GM15510 (cell line): ENCODE data around the gene KHK.

ENCODE experiments used
- POLR2A ChIP-seq: IDR thresholded peaks from 3 replicates; pipeline ENCODE4 v1.6.1; 2011; ENCODE audit warnings: borderline replicate concordance; ENCODE audit not compliant: insufficient read length; ENCODE audit errors: extremely low read depth

The KHK gene

GRCh38 chr2:27094353-27094984, 7.9 kb downstream of the KHK start:
- no peak for TF ChIP-seq POLR2A

GRCh38 chr2:27095427-27095744, 8.8 kb downstream of the KHK start:
- TF ChIP-seq POLR2A = no peak

GRCh38 chr2:27095745-27096651, 9.4 kb downstream of the KHK start:
- no peak for TF ChIP-seq POLR2A

DNA sequence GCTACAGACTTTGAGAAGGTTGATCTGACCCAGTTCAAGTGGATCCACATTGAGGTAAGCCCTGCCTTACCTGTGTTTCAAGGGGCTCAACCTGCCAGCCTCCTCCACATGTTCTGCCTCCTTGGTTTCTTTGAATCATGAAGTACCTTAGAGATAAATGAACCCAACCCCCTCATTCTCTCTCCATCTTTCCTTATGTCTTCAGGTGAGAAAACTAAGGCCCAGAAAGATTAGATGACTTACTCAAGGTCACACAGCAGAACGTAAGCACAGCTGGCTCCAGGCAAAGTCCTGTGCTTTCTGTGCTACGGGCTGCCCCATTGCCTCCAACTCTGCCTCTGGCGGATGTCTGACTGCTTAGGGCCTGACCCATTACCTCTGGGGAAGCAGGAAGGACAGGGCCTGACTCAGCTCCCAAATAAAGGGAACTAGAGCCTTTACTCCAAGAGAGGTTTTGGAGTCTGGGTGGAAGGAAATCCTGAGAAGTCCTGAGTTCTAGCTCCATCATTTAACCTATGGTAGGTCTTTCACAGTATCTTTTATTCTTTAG, 10.3 kb downstream of the KHK start:
- TF ChIP-seq POLR2A = no peak

- no peak for TF ChIP-seq POLR2A
Measured at GRCh38 chr2:27097341-27097740, 10.8 kb downstream of the KHK start.

GRCh38 chr2:27099334-27099955, 12.9 kb downstream of the KHK start:
- TF ChIP-seq POLR2A = no peak

DNA sequence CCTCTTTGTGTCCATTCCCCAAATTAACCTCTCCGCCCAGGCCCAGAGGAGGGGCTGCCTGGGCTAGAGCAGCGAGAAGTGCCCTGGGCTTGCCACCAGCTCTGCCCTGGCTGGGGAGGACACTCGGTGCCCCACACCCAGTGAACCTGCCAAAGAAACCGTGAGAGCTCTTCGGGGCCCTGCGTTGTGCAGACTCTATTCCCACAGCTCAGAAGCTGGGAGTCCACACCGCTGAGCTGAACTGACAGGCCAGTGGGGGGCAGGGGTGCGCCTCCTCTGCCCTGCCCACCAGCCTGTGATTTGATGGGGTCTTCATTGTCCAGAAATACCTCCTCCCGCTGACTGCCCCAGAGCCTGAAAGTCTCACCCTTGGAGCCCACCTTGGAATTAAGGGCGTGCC, 13.5 kb downstream of the KHK start:
- TF ChIP-seq POLR2A = no peak

DNA sequence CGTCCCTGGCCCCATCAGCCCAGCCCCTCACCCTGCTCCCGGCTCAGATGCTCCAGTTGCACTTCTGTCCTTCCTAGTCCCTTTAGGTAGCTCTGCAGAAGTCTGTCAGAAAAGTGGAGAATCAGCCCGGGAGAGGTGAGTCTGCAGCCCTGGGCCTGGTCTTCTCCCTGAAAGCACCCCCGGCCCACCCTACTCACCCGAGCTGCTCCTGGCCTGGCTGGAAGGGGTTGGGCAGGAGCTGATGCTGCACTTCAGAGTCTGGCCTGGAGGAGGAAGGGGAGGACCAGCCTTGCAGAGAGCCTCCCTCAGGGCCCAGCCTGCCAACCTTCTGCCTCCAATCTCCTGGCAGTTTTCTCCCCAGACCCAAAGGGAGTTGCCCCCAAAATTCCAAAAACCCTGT, 15.8 kb downstream of the KHK start:
- TF ChIP-seq POLR2A = no peak

GRCh38 chr2:27105981-27106380, 19.4 kb downstream of the KHK start:
- TF ChIP-seq POLR2A = no peak

DNA sequence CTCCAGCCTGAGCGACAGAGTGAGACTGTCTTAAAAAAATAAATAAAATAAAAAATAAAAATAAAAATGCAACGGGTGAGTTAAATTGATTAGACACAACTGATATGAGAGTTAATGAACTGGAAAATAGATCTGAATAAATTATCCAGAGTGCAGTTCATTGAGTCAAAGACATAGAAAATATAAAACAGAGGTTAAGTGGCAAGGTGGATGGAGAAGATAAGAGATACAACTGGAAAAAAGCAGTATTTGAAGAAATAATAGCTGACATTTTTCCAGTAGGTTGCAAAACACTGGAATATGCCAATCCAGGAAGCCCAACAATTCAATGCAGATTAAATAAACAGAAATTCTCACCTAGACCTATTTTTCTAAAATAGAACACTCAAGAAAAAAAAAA, 21.6 kb downstream of the KHK start:
- no peak for TF ChIP-seq POLR2A

DNA sequence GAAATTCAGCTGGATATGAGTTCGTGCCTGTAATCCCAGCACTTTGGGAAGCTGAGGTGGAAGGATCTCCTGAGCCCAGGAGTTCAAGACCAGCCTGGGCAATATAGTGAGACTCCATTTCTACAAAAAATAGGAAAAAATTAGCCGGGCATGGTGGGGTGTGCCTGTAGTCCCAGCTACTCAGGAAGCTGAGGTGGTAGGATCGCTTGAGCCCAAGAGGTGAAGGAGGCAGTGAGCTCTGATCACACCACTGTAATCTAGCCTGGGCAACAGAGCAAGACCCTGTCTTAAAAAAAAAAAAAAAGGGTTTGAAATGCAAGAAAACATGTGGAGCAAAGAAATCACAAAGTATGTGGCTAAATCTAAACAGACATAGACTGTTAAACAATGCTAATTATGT, 22.5 kb downstream of the KHK start:
- TF ChIP-seq POLR2A = no peak

DNA sequence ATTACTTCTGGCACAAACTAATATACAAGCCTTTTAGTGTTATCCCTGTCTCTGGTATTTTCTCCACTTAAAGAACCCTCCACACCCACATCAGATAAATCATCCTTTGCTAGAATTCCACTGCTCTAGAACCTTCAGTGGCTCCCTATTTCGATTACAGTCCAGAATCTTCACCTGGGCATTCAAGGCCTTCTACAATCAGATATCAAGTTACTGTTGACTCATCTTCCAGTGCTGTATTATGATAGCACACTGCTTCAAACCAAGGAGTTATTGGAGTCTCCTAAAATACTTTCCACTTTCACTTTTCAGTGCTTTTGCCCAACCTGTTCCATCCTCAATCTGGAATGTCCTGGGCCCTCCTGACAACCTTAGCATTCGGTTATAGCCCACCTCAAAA, 28.9 kb downstream of the KHK start:
- TF ChIP-seq POLR2A = no peak

GRCh38 chr2:27117995-27118524, 31.5 kb downstream of the KHK start:
- no peak for TF ChIP-seq POLR2A

- no peak for TF ChIP-seq POLR2A
Measured at GRCh38 chr2:27118525-27119329, 32.2 kb downstream of the KHK start, which contains the start of gene CGREF1. CGREF1 (minus strand) TSS chr2:27119128; CDS start chr2:27104366, 14,762 bp downstream.
